CD8-positive, alpha-beta memory T cell (primary cell): Measurements from ENCODE around the gene CFAP92. TPM values are rescaled to one million over a fixed set of nuclear protein-coding genes. Genes with fewer than 3 reads are reported as not detected.
"Not testable (repeated sequence)": the region's sequence is repeated elsewhere in the genome, so short reads cannot be mapped to it uniquely, and the experiment has no call there.

ENCODE experiments used
- CTCF ChIA-PET: fragments of 350-600 bp; sonication (Branson Sonifier 250); formaldehyde crosslinking; loops from one replicate; lab custom pipeline; 2021; ENCODE audit warnings: antibody characterized with exemption; lab: Charles Lee
- POLR2A ChIA-PET: fragments of 350-600 bp; sonication (Branson Sonifier 250); formaldehyde crosslinking; loops from one replicate; lab custom pipeline; 2021; ENCODE audit warnings: antibody characterized with exemption; lab: Charles Lee
- DNase-seq, 5 donors: peaks; one replicate each; pipeline versions ENCODE4 v3.0.0 to v3.0.0-alpha.2; 2020 to 2022; ENCODE audit warnings: mixed read lengths in 1 of 5
- H3K27ac ChIP-seq: one replicate; pipeline ENCODE4 v1.7.0; 2013; ENCODE audit warnings: low read depth, mild to moderate bottlenecking, low read length, moderate library complexity
- H3K27me3 ChIP-seq: 2 replicates; pipeline ENCODE4 v1.7.0; 2013; ENCODE audit warnings: low read length, mild to moderate bottlenecking; ENCODE audit not compliant: insufficient read depth, poor library complexity, severe bottlenecking
- H3K36me3 ChIP-seq: 2 replicates; pipeline ENCODE4 v1.7.0; 2013; ENCODE audit warnings: mild to moderate bottlenecking, low read length, moderate library complexity; ENCODE audit not compliant: insufficient read depth
- H3K4me1 ChIP-seq: 2 replicates; pipeline ENCODE4 v1.7.0; 2013; ENCODE audit warnings: mild to moderate bottlenecking, low read length, moderate library complexity; ENCODE audit not compliant: insufficient read depth
- H3K4me3 ChIP-seq: 2 replicates; pipeline ENCODE4 v1.7.0; 2013; ENCODE audit warnings: mild to moderate bottlenecking, low read length
- H3K9me3 ChIP-seq: 2 replicates; pipeline ENCODE4 v1.7.0; 2013; ENCODE audit warnings: mild to moderate bottlenecking, low read length
- H3K27ac Mint-ChIP-seq, 8 donors: one replicate each; pipeline ENCODE4 v1.8.0; 2020 to 2021; ENCODE audit warnings: mixed read lengths in 8 of 8, mild to moderate bottlenecking in 6 of 8, inconsistent platforms in 3 of 8, moderate library complexity in 3 of 8
- H3K27me3 Mint-ChIP-seq, 2 donors: one replicate each; pipeline ENCODE4 v1.8.0; 2020 to 2021; ENCODE audit warnings: mixed read lengths in 2 of 2, mild to moderate bottlenecking in 1 of 2, moderate library complexity in 1 of 2
- H3K36me3 Mint-ChIP-seq, 3 donors: one replicate each; pipeline ENCODE4 v1.8.0; 2020 to 2021; ENCODE audit warnings: mixed read lengths in 3 of 3, inconsistent platforms in 1 of 3, mild to moderate bottlenecking in 1 of 3
- H3K4me1 Mint-ChIP-seq, 3 donors: one replicate each; pipeline ENCODE4 v1.8.0; 2020 to 2021; ENCODE audit warnings: mixed read lengths in 3 of 3, inconsistent platforms in 1 of 3, mild to moderate bottlenecking in 1 of 3
- H3K4me3 Mint-ChIP-seq, 7 donors: one replicate each; pipeline ENCODE4 v1.8.0; 2020 to 2021; ENCODE audit warnings: mixed read lengths in 7 of 7, mild to moderate bottlenecking in 6 of 7, moderate library complexity in 4 of 7, inconsistent platforms in 2 of 7
- H3K9me3 Mint-ChIP-seq, 5 donors: one replicate each; pipeline ENCODE4 v1.8.0; 2020 to 2022; ENCODE audit warnings: mixed read lengths in 5 of 5, mild to moderate bottlenecking in 3 of 5, moderate library complexity in 2 of 5, inconsistent platforms in 1 of 5
- polyA plus RNA-seq: library from polyadenylated mRNA; unstranded; fragments of 300-500 nt; fragmentation: Illumina TruSeq; gene quantifications from one replicate; pipeline ENCODE4 v1.2.3, GENCODE V29; 2021
- total RNA-seq, 2 experiments: library from RNA; stranded (reverse); gene quantifications; one replicate each; pipeline ENCODE4 v1.2.3, GENCODE V29; 2021

The CFAP92 gene
- total and polyA plus RNA-seq, 3 experiments from 2014 or later = 0.13 to 0.24 TPM; not detected in 1

DNA sequence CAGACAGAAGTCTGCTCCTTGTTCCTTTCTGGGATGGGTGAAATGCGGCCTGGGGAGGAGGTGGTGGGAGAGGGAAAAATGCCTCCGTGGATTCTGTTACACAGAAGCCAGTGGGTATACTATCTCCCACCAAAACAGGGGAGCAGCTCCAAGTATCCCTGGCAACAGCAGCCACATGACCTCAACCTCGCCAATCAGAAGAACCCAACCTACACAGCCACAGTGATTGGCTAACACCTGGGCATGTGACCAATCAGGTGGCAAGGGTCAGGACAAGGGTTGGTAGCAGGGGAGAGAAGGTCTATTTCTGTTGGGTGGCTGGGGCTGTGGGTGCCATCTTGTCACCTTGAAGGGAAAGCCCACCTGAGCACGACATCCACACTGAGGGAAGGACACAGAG lies 123.5 kb downstream of the CFAP92 start:
- Histone ChIP-seq H3K27me3 (no peaks in the 10 kb centered on the region), H3K27ac (no peak overlapping the region), H3K9me3 (no peaks in the 10 kb centered on the region), H3K4me3 (no peak overlapping the region), H3K36me3 (no peaks in the 10 kb centered on the region), H3K4me1 (peaks cover 2% of the 10 kb centered on the region)
- ChIA-PET CTCF (no interaction called here), POLR2A (no interaction called here)
- no peak overlapping the region for H3K27ac Mint-ChIP-seq
- peaks cover under 1 to 1% (median under 1%) of the 10 kb centered on the region in 3 donors for H3K4me1 Mint-ChIP-seq
- DNase-seq = no peak
- H3K4me3 Mint-ChIP-seq = no peak overlapping the region
- H3K36me3 Mint-ChIP-seq = no peaks in the 10 kb centered on the region
- no peaks in the 10 kb centered on the region for H3K9me3 Mint-ChIP-seq
- H3K27me3 Mint-ChIP-seq = peaks cover 0 to 2% of the 10 kb centered on the region in 2 donors

- Mint-ChIP-seq H3K4me3 (no peak overlapping the region), H3K27ac (no peak overlapping the region), H3K27me3 (peaks cover 0 to 2% of the 10 kb centered on the region in 2 donors), H3K4me1 (no peaks in the 10 kb centered on the region), H3K9me3 (no peaks in the 10 kb centered on the region), H3K36me3 (peaks cover 0 to 6% (median 0%) of the 10 kb centered on the region in 3 donors)
- ChIA-PET POLR2A (no interaction called here), CTCF (interaction anchor here (1.0 to 2.1 kb wide), 3 partner anchors 8 to 22 kb away, joined by 3 to 8 read pairs (median 6); partner anchors contain the start of gene ACAD9)
- H3K27me3 ChIP-seq = no peaks in the 10 kb centered on the region
- H3K9me3 ChIP-seq = no peaks in the 10 kb centered on the region
- H3K36me3 ChIP-seq = no peaks in the 10 kb centered on the region
- H3K4me1 ChIP-seq = no peaks in the 10 kb centered on the region
- no peak for DNase-seq
- no peak overlapping the region for H3K4me3 ChIP-seq
- H3K27ac ChIP-seq = no peak overlapping the region
These were observed 126.4 kb downstream of the CFAP92 start for GRCh38 chr3:128867200-128868125.

DNA sequence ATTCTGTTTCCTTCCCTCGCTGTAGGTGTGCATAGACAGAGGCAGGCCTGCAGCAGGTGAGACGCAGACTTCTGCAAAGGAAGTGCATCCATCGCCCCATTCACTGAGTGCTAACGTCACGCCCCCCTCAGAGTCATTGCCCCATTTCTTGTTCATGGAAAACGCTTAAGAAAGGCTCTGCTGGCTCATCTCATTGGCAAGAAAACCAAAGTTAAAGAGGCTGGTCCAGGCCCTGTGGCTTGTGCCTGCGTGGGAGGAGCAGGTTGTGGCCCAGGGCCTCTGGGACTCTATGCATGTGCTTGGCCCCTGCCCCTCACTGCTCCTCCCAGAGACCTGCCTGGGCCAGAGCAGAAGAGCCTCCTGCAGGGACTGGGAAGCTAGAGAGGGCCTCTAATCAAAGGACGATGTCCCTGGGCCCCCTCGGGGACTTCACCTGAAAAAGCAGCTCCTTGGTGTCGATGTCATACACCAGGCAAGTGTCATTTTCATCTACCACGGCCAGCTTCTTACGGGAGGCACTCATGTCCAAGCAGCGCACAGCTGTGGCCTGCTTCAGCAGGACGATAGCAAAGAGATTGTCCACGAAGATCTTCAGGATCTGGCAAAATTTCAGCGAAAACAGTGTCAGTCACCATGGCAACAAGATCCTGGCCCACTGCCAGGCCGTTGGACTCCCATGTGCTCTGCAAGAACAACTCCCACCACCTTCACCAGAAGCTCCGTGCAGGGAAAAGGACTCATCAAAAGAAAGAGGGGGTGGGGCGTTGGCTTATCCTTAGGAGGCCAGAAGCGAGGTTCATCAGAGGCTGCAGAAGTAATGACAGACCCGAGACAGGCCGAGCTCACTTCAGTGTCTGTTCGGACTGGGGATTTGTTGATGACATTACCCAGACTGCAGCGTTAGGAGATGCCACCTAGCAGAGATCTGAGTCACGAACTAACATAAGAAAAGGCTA lies 128.7 kb downstream of the CFAP92 start:
- H3K27me3 Mint-ChIP-seq, DNase-seq, H3K27ac Mint-ChIP-seq, CTCF ChIA-PET, H3K27ac ChIP-seq, H3K4me1 ChIP-seq, H3K4me3 Mint-ChIP-seq, POLR2A ChIA-PET, H3K4me1 Mint-ChIP-seq, H3K27me3 ChIP-seq, H3K36me3 ChIP-seq, H3K9me3 ChIP-seq, H3K4me3 ChIP-seq: not testable (repeated sequence)
- peaks cover 0 to 16% (median 2%) of the 10 kb centered on the region in 3 donors for H3K36me3 Mint-ChIP-seq
- peaks cover 0 to 13% (median 12%) of the 10 kb centered on the region in 5 donors for H3K9me3 Mint-ChIP-seq

GRCh38 chr3:128864351-128864811 lies 129.5 kb downstream of the CFAP92 start:
- DNase-seq = no peak
- H3K4me3 Mint-ChIP-seq = no peak overlapping the region
- CTCF ChIA-PET = interaction anchor here (1.7 kb wide), 1 partner anchor 11 kb away, joined by 4 read pairs; no protein-coding TSS in a partner anchor
- H3K36me3 ChIP-seq = no peaks in the 10 kb centered on the region
- H3K4me1 ChIP-seq = no peaks in the 10 kb centered on the region
- peaks cover 14% of the 10 kb centered on the region for H3K9me3 ChIP-seq
- peaks cover 4 to 20% (median 18%) of the 10 kb centered on the region in 5 donors for H3K9me3 Mint-ChIP-seq
- H3K4me3 ChIP-seq = no peak overlapping the region
- H3K4me1 Mint-ChIP-seq = no peaks in the 10 kb centered on the region
- H3K27ac Mint-ChIP-seq = no peak overlapping the region
- H3K27ac ChIP-seq = no peak overlapping the region
- peaks cover 0 to 21% (median 2%) of the 10 kb centered on the region in 3 donors for H3K36me3 Mint-ChIP-seq
- H3K27me3 Mint-ChIP-seq = no peaks in the 10 kb centered on the region
- POLR2A ChIA-PET = no interaction called here
- no peaks in the 10 kb centered on the region for H3K27me3 ChIP-seq

DNA sequence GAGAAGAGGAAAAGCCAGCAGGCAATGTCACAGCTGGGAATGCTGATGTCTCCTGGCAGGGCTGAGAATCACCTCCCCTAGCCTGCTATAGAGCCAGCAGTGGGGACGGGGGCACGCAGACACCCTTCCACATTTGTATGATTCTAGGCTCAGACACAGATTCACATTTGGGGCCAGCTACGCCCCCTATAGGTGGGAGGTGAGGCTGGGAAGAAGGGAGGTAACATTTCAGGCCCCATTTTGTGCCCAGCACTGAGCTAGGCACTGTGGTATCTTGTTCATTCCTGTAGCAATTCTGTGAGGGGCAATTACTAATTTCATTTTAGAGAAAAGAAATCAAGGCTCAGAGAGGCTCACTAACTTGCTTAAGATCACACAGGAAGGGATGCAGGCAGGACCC lies 130.3 kb downstream of the CFAP92 start:
- Mint-ChIP-seq H3K4me1 (no peaks in the 10 kb centered on the region), H3K4me3 (no peak overlapping the region), H3K36me3 (peaks cover 2 to 26% (median 3%) of the 10 kb centered on the region in 3 donors), H3K9me3 (peaks cover 11 to 28% (median 23%) of the 10 kb centered on the region in 5 donors), H3K27me3 (peaks cover 0 to 3% of the 10 kb centered on the region in 2 donors), H3K27ac (no peak overlapping the region)
- Histone ChIP-seq H3K36me3 (no peaks in the 10 kb centered on the region), H3K4me3 (no peak overlapping the region), H3K27ac (no peak overlapping the region), H3K27me3 (no peaks in the 10 kb centered on the region), H3K4me1 (no peaks in the 10 kb centered on the region), H3K9me3 (peaks cover 22% of the 10 kb centered on the region)
- ChIA-PET CTCF (interaction anchor here (1.7 kb wide), 1 partner anchor 12 kb away, joined by 4 read pairs; no protein-coding TSS in a partner anchor), POLR2A (interaction anchor here (0.6 kb wide), 1 partner anchor 200 kb away, joined by 4 read pairs; no protein-coding TSS in a partner anchor)
- no peak for DNase-seq

GRCh38 chr3:128861491-128861890 lies 132.4 kb downstream of the CFAP92 start:
- Mint-ChIP-seq H3K36me3 (peaks cover 3 to 34% (median 4%) of the 10 kb centered on the region in 3 donors), H3K4me3 (peak overlapping the region in 1 of 7 donors; percentile 51), H3K27me3 (peaks cover 0 to 3% of the 10 kb centered on the region in 2 donors), H3K4me1 (no peaks in the 10 kb centered on the region), H3K27ac (no peak overlapping the region), H3K9me3 (peaks cover 16 to 44% (median 39%) of the 10 kb centered on the region in 5 donors)
- DNase-seq = no peak
- Histone ChIP-seq H3K27me3 (no peaks in the 10 kb centered on the region), H3K9me3 (peaks cover 27% of the 10 kb centered on the region), H3K4me1 (no peaks in the 10 kb centered on the region), H3K36me3 (no peaks in the 10 kb centered on the region), H3K27ac (no peak overlapping the region), H3K4me3 (no peak overlapping the region)
- ChIA-PET POLR2A (no interaction called here), CTCF (no interaction called here)
